Measurements from ENCODE around the gene ROR1.

Gene ROR1

DNA sequence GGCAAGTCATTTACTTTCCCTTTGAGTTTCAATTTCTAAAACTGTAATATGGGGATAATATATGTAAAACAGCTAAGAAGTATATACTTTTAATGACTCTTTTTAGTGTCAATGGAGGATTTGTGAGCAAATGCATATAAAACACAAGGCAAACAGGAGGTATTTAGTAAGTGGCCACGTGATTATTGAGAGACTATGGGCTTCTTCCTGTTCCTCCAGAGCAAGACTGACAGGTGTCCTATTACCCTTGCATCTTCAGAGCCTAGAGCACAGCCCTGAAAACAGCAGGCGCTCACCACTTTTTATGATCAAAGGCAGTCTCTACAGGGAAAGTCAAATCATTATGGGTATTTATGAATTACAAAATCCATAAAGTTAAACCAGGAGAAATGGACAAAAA lies 941 bp upstream of the ROR1 start:
- Histone ChIP-seq H3K4me1 (ENCODE audit: control insufficient read depth, insufficient read depth, low read length) (peaks cover 22% of the 10 kb centered on the region), H3K9me3 (ENCODE audit: control insufficient read depth, low read length) (no peaks in the 10 kb centered on the region), H3K4me3 (ENCODE audit: low read length) (no peak overlapping the region), H3K27me3 (ENCODE audit: control insufficient read depth, insufficient read depth, low read length) (no peaks in the 10 kb centered on the region), H3K9ac (ENCODE audit: low read length) (no peak overlapping the region), H3K36me3 (ENCODE audit: control insufficient read depth, insufficient read depth, low read length) (no peaks in the 10 kb centered on the region)

GRCh38 chr1:63773496-63773814 lies 362 bp upstream of the ROR1 start:
- Histone ChIP-seq H3K4me3 (ENCODE audit: low read length) (peak overlapping the region; percentile 56), H3K36me3 (ENCODE audit: control insufficient read depth, insufficient read depth, low read length) (no peaks in the 10 kb centered on the region), H3K9ac (ENCODE audit: low read length) (no peak overlapping the region), H3K27me3 (ENCODE audit: control insufficient read depth, insufficient read depth, low read length) (no peaks in the 10 kb centered on the region), H3K4me1 (ENCODE audit: control insufficient read depth, insufficient read depth, low read length) (peaks cover 22% of the 10 kb centered on the region), H3K9me3 (ENCODE audit: control insufficient read depth, low read length) (no peaks in the 10 kb centered on the region)

DNA sequence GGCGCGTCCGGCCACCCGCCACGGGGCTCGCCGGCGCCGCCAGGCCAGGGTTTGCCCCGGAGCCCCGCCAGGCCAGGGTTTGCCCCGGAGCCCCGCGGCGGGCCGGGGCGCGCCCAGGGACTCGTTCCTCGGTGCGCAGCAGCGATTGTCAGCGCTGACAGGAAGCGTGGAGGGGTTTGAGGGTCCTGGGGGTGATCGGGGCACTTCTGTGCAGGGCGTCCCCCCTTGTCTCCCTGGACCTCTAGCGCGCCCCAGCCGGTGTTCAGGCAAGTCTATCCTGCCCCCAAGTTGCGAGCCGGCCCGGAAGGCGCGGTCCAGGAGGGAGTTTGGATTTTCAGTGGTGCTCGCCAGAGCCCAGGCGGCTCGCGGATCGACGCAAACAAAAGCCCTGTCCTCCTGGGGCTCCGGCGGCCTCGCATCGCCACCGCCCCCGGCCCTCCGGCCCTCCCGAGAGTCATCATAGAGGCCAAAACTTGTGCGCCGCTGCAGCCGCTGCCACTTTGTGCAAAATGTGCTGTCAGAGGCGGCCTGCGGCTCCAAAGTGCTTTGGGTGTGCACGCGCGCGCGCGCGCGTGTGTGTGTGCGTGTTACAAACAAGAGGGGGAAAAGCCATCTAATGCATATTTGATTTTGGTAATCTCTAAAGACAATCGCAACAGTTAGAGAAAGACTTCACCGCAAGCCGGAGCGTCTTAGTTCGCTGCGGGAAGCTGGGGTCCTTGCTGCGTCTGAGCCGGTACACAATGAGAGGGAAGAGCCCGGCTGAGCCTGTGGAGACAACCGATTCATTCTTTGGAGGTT lies 1.0 kb downstream of the ROR1 start:
- peaks cover 34% of the 10 kb centered on the region for H3K4me1 ChIP-seq (ENCODE audit: control insufficient read depth, insufficient read depth, low read length)
- H3K9me3 ChIP-seq (ENCODE audit: control insufficient read depth, low read length) = no peaks in the 10 kb centered on the region
- peak overlapping the region; percentile 65 for H3K9ac ChIP-seq (ENCODE audit: low read length)
- H3K4me3 ChIP-seq (ENCODE audit: low read length) = peak overlapping the region; percentile 60
- H3K27me3 ChIP-seq (ENCODE audit: control insufficient read depth, insufficient read depth, low read length) = no peaks in the 10 kb centered on the region
- H3K36me3 ChIP-seq (ENCODE audit: control insufficient read depth, insufficient read depth, low read length) = no peaks in the 10 kb centered on the region

DNA sequence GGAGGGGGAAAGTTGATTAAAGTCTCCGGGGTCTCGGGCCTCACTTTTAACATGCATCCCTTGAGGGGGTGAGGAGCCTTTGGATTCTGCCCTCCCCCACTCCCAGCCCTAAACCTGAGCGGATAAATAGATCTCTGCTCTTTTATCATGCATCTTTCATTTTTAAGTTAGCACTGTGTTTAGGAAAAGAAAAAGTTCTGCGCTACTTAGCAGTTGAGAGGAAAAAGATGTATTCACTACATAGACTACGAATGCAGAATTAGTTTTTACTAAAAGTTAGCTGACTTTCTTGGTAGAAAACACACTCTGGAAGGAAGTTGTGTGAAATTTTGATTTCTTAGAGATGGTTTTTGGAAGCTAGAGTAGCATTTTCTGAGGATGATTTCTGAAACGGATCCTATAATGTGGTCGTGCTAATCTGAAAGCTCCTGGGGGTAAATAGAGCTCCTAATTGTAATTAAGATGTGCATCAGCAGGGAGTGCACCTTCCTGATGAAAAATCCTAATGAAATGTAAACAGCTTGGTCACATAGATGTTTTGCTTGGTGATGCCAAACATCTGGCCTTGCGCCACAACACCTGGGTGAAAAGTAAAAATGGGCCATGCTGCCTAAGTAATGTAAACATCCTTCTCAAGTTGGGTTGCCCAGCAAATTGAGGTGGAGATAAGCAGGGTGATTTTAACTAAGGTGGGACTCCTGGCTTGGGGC lies 1.8 kb downstream of the ROR1 start:
- Histone ChIP-seq H3K4me1 (ENCODE audit: control insufficient read depth, insufficient read depth, low read length) (peaks cover 39% of the 10 kb centered on the region), H3K9me3 (ENCODE audit: control insufficient read depth, low read length) (no peaks in the 10 kb centered on the region), H3K4me3 (ENCODE audit: low read length) (peak overlapping the region; percentile 60), H3K27me3 (ENCODE audit: control insufficient read depth, insufficient read depth, low read length) (no peaks in the 10 kb centered on the region), H3K36me3 (ENCODE audit: control insufficient read depth, insufficient read depth, low read length) (no peaks in the 10 kb centered on the region), H3K9ac (ENCODE audit: low read length) (peak overlapping the region; percentile 65)

DNA sequence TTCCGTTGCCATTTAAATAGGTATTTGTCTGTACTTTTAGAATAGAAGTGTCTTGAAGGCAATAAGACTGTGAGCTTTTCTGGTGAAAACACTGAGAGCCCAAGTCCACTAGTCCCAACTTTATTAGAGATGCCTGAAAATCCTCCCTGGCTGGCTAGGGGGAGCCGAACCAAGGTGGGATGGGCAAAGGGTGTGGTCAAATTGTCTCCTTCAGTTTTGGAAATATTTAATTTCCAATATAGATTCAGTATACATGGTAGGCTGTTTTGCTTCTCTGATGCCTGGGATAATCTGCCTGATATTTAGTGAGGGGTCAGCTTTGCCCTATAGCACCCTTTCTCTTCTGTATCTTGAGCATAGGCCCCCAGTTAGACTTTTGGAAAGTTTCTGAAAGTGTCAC lies 3.5 kb downstream of the ROR1 start:
- Histone ChIP-seq H3K4me3 (ENCODE audit: low read length) (no peak overlapping the region), H3K36me3 (ENCODE audit: control insufficient read depth, insufficient read depth, low read length) (no peaks in the 10 kb centered on the region), H3K27me3 (ENCODE audit: control insufficient read depth, insufficient read depth, low read length) (no peaks in the 10 kb centered on the region), H3K9me3 (ENCODE audit: control insufficient read depth, low read length) (no peaks in the 10 kb centered on the region), H3K9ac (ENCODE audit: low read length) (no peak overlapping the region), H3K4me1 (ENCODE audit: control insufficient read depth, insufficient read depth, low read length) (peaks cover 39% of the 10 kb centered on the region)

DNA sequence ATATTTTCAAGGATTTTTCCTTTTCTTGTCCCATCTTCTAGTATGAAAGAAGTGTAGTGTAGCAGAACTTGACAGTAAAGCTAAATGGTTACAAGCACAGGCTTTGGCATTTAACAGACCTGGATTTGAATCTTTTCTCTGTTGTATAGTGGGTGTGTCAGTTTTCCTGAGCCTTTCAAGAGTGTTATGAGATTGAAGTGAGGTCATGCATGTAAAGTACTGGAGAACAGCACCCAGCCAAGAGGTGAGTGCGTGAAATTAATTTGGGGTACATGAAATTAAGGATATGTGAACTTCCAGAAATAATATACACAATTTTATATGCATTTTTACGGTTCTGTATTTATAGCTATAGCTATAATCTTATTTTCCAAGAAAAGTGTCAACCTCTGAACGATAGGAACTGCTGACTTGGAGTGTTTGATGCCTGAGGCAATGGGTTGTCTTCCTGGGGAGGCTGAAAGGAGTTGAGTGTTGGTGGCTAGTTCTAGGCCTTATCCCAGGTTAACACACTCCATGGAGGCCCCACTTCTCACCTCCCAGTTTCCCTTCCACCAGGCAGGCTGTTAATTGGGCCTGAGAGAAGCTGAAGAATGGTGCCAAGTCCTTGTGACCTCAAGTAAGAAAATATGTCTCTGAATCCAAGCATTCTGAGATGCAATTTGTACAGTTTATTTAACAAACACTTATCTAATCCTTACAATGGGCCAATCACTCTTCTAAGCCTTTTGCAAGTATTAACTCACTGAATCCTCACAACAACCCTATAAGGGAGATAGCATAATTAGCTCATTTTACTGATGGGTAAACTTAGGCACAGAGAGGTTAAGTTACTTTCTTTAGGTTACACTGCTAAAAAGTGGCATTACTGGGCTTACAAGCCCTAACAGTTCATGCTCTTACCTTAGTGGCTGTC lies 4.4 kb downstream of the ROR1 start:
- Histone ChIP-seq H3K27me3 (ENCODE audit: control insufficient read depth, insufficient read depth, low read length) (no peaks in the 10 kb centered on the region), H3K9ac (ENCODE audit: low read length) (no peak overlapping the region), H3K4me3 (ENCODE audit: low read length) (no peak overlapping the region), H3K4me1 (ENCODE audit: control insufficient read depth, insufficient read depth, low read length) (peaks cover 31% of the 10 kb centered on the region), H3K9me3 (ENCODE audit: control insufficient read depth, low read length) (no peaks in the 10 kb centered on the region), H3K36me3 (ENCODE audit: control insufficient read depth, insufficient read depth, low read length) (no peaks in the 10 kb centered on the region)

- Histone ChIP-seq H3K36me3 (ENCODE audit: control insufficient read depth, insufficient read depth, low read length) (no peaks in the 10 kb centered on the region), H3K4me3 (ENCODE audit: low read length) (no peak overlapping the region), H3K9me3 (ENCODE audit: control insufficient read depth, low read length) (no peaks in the 10 kb centered on the region), H3K27me3 (ENCODE audit: control insufficient read depth, insufficient read depth, low read length) (no peaks in the 10 kb centered on the region), H3K4me1 (ENCODE audit: control insufficient read depth, insufficient read depth, low read length) (peaks cover 26% of the 10 kb centered on the region), H3K9ac (ENCODE audit: low read length) (no peak overlapping the region)
These were observed 5.8 kb downstream of the ROR1 start for GRCh38 chr1:63779338-63780211.

- no peaks in the 10 kb centered on the region for H3K9me3 ChIP-seq (ENCODE audit: control insufficient read depth, low read length)
- H3K4me1 ChIP-seq (ENCODE audit: control insufficient read depth, insufficient read depth, low read length) = peaks cover 26% of the 10 kb centered on the region
- H3K9ac ChIP-seq (ENCODE audit: low read length) = no peak overlapping the region
- H3K27me3 ChIP-seq (ENCODE audit: control insufficient read depth, insufficient read depth, low read length) = no peaks in the 10 kb centered on the region
- no peaks in the 10 kb centered on the region for H3K36me3 ChIP-seq (ENCODE audit: control insufficient read depth, insufficient read depth, low read length)
- H3K4me3 ChIP-seq (ENCODE audit: low read length) = no peak overlapping the region
These were observed 6.7 kb downstream of the ROR1 start for GRCh38 chr1:63780565-63780964.

- Histone ChIP-seq H3K27me3 (ENCODE audit: control insufficient read depth, insufficient read depth, low read length) (no peaks in the 10 kb centered on the region), H3K4me3 (ENCODE audit: low read length) (no peak overlapping the region), H3K36me3 (ENCODE audit: control insufficient read depth, insufficient read depth, low read length) (no peaks in the 10 kb centered on the region), H3K4me1 (ENCODE audit: control insufficient read depth, insufficient read depth, low read length) (peaks cover 22% of the 10 kb centered on the region), H3K9ac (ENCODE audit: low read length) (no peak overlapping the region), H3K9me3 (ENCODE audit: control insufficient read depth, low read length) (no peaks in the 10 kb centered on the region)
These were observed 9.2 kb downstream of the ROR1 start for GRCh38 chr1:63782982-63783381.

- Histone ChIP-seq H3K9ac (ENCODE audit: low read length) (no peak overlapping the region), H3K4me3 (ENCODE audit: low read length) (no peak overlapping the region), H3K27me3 (ENCODE audit: control insufficient read depth, insufficient read depth, low read length) (no peaks in the 10 kb centered on the region), H3K4me1 (ENCODE audit: control insufficient read depth, insufficient read depth, low read length) (peaks cover 28% of the 10 kb centered on the region), H3K36me3 (ENCODE audit: control insufficient read depth, insufficient read depth, low read length) (no peaks in the 10 kb centered on the region), H3K9me3 (ENCODE audit: control insufficient read depth, low read length) (no peaks in the 10 kb centered on the region)
These were observed 10.3 kb downstream of the ROR1 start for GRCh38 chr1:63784083-63784482.
